NCI-H146 treated with DMSO at 0.1 percent for 48 hours (cell line): ENCODE data around the gene PAPSS2.
A peak's percentile ranks its signal among the peaks of the same experiment; 100 is the strongest.
"Not testable (repeated sequence)": the region's sequence is repeated elsewhere in the genome, so short reads cannot be mapped to it uniquely, and the experiment has no call there.

ENCODE experiments used
- DNase-seq: peaks from one replicate; lab custom pipeline; 2025; ENCODE audit not compliant: unreplicated experiment; lab: John Stamatoyannopoulos, UW

Gene PAPSS2

GRCh38 chr10:87702260-87702972, 42.7 kb downstream of the PAPSS2 start:
- DNase-seq, result no peak

GRCh38 chr10:87702973-87703294, 43.3 kb downstream of the PAPSS2 start:
- DNase-seq, result no peak

DNA sequence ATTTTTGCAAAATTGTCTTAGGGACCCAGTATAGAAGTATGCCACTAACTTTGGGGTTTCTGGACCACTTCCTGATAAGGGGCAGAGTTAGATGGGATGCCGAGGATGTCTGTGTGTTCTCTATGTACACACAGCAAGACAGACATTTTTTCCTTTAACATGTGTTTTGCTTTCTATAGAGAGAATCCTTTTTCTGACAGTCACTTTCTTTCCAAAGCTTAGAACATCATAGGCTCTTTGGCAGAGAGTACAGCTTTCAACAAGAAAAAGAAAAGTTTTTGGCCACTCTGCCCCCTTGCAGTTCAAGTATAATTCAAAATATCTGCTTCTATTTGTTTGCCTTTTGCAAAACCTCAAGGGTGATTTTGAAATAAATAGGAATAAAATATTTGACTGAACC, 44.1 kb downstream of the PAPSS2 start:
- no peak for DNase-seq

DNA sequence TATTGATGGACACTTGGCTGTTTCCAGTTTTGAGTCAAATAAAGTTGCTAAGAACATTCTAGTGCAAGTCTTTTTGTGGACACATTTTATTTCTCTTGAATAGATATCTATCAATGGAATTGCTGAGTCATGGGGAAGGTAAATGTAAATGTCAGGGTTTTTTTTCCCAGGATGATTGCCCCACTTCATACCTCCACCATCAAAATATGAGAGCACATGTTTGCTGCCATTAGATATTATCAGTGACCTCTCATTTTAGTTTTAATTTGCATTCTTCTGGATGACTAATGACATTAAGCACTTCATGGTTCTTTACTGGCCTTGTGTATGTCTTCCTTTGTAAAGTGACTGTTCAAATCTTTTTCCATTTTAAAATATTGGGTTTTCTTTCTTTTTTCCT, 45.7 kb downstream of the PAPSS2 start:
- DNase-seq, result no peak

- DNase-seq, result no peak
Measured at GRCh38 chr10:87706731-87707130, 47.1 kb downstream of the PAPSS2 start.

DNA sequence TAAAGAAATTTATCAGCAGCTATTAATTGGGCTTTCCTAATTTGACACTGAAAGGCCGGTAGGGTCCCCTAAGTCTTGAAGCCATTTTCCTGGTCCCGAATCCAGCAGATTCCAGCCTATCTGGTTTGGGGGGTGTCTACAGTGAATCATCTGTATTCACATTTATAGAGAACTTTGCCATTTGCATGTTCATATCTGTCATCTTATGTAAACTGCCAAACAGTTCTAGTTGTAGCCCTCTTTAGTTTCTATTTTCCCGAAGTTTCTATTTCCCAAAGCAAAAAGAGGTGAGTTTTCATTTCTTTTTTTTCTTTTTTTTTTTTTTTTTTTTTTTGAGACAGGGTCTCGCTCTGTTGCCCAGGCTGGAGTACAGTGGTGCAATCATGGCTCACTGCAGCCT, 47.6 kb downstream of the PAPSS2 start:
- no peak for DNase-seq

- no peak for DNase-seq
Measured at GRCh38 chr10:87712913-87713616, 53.4 kb downstream of the PAPSS2 start.

- no peak for DNase-seq
Measured at GRCh38 chr10:87713707-87714106, 54.0 kb downstream of the PAPSS2 start.

- DNase-seq, result no peak
Measured at GRCh38 chr10:87715552-87716347, 56.1 kb downstream of the PAPSS2 start.

DNA sequence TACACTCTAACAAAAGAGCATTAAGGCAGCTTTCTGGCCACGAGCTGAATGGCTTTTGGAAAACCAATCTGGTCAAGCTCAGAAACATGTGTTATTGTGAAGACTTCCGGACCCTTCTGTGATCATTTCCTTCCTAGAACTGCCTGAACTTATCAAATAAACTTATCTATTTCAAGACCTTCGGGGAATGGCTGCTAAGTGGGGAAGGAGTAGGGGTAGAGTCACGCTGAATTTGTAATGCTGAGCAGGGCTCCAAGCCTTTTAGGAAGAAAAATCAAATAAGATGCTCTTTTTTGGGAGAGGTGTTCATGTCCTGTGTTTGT, 56.6 kb downstream of the PAPSS2 start:
- no peak for DNase-seq

- no peak for DNase-seq
Measured at GRCh38 chr10:87720665-87721064, 61.0 kb downstream of the PAPSS2 start.

DNA sequence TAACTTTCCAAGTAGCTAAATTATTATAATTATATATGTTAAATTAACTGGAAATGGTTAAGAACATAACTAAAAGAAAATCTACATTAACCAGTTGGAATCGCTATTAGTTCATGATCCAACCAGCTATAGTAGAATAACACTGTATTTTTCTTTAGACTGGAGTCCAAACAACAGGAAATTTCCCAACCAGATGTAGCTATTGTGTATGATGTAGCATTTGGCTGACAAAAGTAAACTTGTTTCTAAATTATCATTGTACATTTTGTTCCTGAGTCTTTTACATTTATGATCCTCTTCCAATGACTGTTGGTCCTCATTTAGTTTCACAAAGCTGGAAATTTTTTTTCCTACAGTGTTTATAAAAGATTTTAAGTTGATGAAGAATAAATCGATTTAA, 62.1 kb downstream of the PAPSS2 start:
- DNase-seq, result no peak

- DNase-seq, result no peak
Measured at GRCh38 chr10:87722716-87723115, 63.0 kb downstream of the PAPSS2 start.

- no peak for DNase-seq
Measured at GRCh38 chr10:87723500-87723899, 63.8 kb downstream of the PAPSS2 start.

DNA sequence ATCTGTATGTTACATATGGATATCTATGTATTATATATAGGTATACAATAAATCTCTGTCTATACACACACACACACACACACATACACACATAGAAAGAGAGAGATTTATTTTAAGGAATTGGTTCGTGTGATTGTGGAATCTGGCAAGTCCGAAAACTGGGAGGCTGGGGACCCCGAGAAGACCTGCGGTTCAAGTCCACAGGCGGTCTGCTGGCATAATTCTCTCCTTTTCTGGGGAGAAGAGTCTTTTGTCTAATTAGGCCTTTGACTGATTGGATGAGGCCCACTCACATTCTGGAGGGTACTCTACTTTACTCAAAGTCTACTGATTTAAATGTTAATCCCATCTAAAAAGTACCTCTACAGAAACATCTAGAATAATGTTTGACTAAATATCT, 65.1 kb downstream of the PAPSS2 start:
- DNase-seq, result no peak

GRCh38 chr10:87729940-87730339, 70.3 kb downstream of the PAPSS2 start:
- no peak for DNase-seq

GRCh38 chr10:87733081-87733480, 73.4 kb downstream of the PAPSS2 start:
- no peak for DNase-seq

GRCh38 chr10:87734987-87735827, 75.5 kb downstream of the PAPSS2 start:
- peak; percentile 49 for DNase-seq

GRCh38 chr10:87738253-87738652, 78.6 kb downstream of the PAPSS2 start:
- not testable (repeated sequence) for DNase-seq

GRCh38 chr10:87739703-87740102, 80.0 kb downstream of the PAPSS2 start:
- DNase-seq, result no peak

DNA sequence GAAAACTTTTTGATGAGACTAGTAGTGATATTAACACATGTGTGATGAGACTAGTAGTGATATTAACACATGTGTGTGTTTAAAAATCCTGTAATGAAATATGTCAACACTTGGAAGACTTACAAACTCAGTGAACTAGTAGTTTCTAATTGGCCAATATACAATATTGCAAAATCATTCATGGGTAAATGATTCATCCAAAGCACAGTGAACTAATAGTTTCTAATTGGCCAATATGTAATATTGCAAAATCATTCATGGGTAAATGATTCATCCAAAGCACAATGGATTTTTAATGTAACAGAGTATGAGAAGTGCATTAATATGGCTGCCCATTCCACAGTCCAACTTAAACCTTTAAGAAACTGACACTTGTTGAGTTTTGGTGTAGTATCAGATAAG, 80.6 kb downstream of the PAPSS2 start:
- no peak for DNase-seq
